ENCODE results near the gene DCLK3.

DCLK3 gene

GRCh38 chr3:36765104-36765503 is 751 bp upstream of the DCLK3 start:
- DNase-seq = no peak

DNA sequence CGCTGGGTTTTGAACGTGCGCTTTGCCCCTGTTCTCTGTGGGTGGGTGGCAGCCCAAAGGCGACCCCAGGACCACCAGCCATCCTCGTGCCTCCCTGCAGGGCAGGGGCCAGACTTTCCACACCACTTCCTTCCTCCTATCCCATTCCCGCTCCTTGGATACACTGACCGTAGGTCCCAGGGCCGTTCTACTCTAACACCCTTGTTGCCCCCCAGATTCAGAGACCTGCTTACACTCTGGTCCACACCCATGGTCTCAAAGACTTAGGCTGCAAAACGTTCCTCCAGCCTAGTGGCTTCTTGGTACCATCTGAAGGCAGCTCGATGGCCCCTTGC is 318 bp upstream of the DCLK3 start:
- no peak for DNase-seq

GRCh38 chr3:36762918-36763849 is 1.2 kb downstream of the DCLK3 start:
- no peak for DNase-seq

GRCh38 chr3:36761779-36762178 is 2.6 kb downstream of the DCLK3 start:
- no peak for DNase-seq

DNA sequence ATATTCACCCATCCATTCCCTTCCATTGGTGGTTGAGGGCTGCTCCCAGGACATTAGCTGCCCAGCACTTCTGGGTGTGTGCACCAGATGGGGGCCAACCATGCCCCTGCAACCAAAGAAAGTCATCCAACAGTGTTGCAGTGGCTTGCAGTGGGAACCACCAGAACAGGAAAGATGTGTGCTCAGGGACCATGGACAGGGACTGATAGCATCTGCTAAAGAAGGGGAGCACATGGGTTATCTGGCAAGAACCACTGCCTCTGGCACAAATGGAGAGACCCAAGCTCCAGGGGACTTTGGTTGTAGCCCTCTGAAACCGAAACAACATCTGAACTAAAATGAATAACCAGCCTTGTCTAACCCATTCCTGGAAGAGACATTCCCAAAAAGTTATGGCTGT is 8.1 kb downstream of the DCLK3 start:
- no peak for DNase-seq

DNA sequence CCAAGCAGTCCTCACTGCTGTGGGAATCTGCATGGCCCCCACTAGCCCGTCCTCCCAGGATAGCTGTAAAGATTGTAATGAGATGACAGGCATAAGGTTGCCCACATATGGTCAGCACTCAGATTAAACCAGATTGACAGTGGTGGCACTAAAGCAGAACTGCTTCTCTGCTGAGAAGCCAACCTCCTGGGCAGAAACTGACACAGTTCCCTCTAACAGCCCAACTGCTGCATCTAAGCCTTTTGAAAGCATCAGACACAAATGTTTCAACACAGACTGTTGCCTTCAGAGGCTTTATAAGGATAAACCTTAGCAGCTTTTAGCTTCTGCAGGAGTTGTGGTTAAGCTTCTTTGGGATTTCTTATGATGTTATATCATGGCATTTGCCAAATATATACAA is 13.0 kb downstream of the DCLK3 start:
- DNase-seq = no peak

DNA sequence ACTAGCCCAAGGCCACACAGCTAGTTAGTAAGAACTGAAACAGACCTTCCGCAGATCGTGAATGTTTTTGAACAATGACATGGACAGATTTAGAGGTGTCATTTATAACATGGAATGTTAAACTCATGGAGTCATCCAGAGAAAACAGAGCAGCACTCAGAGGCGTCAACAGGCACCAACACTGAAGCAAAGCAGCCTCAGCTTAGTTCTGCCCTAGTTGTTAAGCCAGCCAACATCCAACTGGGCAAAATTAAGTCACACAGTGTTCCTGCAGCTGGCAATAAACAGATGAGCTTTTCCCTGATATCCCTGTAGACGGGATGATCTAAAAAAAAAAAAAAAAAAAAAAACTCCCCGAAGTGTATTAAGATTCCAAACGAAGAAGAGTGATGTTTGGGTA is 13.6 kb downstream of the DCLK3 start:
- DNase-seq = no peak

GRCh38 chr3:36744763-36745162 is 19.6 kb downstream of the DCLK3 start:
- DNase-seq = no peak

- no peak for DNase-seq
Observed at GRCh38 chr3:36743826-36744225, 20.5 kb downstream of the DCLK3 start.

DNA sequence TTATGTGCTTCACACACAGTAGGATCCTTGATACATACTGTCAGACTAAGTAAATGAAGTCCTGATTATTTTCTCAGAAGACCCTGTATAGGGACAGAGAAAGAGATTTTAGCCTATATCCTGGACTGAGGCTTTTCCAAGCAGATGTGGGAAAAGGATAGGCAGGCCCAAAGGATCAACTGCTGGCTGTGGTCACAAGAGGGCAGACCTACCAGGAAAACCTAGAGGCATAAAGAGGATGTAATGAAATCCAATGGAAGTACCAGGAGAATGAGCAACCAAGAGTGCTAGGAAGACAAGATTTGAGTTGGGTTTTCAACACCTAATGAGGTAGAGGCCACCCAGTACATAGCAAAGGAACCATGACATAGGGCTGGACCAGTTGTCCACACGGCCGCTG is 23.1 kb downstream of the DCLK3 start:
- no peak for DNase-seq

DNA sequence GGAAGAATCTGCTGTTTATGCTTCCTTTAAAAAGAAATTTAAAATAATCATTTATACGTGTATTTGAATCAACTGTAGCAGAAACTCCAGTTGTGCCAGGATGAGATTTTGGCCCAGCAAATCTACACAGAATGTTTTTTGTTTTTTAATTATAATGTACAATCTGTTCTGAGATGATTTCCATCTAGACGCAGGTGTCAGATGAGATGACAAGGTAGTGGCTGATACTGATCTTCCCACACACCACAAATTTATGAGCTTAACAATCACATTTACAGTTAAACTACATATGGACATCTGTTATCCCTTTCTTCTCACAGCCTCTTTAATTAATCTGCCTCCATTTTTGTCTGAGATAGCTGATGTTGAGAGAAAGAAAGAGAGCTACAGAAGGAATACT is 23.6 kb downstream of the DCLK3 start:
- no peak for DNase-seq

- DNase-seq = no peak
Observed at GRCh38 chr3:36738702-36739101, 25.7 kb downstream of the DCLK3 start.

DNA sequence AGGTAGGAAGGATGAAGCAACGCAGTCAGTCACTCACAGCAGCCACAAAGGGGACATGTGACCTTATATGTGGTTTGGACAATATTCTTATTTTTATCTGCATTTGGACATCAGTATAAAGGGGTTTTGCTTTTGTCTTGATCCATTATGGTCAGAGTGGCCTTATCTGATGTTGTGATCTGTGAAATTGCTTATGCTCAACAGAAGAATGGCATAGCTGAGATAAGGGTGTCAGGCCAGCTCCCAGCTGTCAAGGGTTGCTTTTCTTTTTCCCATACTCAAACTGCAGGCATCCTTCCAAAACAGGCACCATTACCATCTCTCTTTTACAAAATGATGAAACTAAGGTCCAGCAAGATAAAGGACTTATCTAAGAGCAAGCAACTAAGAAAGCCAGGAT is 28.1 kb downstream of the DCLK3 start:
- DNase-seq = no peak

- DNase-seq = no peak
Observed at GRCh38 chr3:36734742-36735141, 29.6 kb downstream of the DCLK3 start.

DNA sequence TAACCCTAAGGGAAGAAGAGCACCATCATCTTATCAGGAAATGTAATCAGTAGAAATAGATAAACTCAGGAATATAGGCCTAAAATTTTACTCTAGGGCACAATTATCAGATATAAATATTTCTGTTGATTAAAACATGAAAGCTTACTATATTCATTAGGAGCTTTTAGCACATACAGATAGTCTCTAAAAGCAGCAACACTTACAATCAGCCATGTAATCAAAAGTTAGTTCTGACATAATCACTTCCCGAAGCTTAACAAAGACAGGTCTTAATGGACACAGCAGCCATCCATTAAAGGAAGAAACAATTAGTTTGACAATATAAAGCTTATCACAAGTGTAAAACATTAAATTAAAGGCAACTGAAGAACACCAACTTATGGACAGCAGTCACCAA is 30.6 kb downstream of the DCLK3 start:
- no peak for DNase-seq

DNA sequence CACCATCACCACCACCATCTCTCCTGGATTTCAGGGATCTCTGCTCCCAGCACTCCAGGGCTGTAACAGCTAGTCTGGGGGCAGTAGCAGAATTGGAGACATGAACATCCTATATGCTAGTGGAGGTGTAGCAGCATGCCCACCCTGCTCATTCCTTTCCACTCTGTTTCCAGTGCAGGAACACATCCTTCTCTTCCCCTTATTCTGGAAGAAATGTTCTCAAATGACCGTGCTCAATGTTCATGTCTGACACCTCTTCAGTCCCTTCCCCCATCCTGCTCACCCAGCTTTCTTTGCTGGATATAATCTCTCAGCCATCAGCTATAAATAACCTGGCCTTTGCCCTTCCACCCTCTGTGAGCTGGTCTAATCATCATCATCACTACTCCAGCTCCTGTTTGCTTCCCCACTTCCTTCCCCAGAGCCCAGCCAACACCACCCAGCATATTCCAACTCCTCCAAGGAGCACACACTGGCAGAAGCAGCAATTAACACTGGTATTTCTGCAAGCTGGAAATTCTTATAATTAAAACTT is 31.1 kb downstream of the DCLK3 start:
- DNase-seq = no peak

DNA sequence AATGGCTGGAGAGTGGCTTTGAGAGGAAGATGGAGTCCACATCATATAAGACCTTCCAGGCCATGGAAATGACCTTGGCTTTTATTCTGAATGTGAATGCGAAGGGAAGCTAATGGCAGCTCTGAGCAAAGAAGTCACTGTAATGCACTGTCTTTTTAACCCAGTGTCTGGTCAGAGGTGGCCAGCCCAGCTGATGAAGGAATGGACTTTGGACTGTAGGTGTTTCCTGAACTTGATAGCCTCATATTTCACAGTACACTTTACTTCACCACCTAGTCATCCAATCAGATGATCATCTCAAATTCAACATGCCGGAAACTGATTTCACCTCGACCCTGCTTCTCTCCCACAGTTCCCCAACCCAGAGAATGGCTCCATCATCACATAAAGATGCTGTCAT is 33.4 kb downstream of the DCLK3 start:
- DNase-seq = no peak

DNA sequence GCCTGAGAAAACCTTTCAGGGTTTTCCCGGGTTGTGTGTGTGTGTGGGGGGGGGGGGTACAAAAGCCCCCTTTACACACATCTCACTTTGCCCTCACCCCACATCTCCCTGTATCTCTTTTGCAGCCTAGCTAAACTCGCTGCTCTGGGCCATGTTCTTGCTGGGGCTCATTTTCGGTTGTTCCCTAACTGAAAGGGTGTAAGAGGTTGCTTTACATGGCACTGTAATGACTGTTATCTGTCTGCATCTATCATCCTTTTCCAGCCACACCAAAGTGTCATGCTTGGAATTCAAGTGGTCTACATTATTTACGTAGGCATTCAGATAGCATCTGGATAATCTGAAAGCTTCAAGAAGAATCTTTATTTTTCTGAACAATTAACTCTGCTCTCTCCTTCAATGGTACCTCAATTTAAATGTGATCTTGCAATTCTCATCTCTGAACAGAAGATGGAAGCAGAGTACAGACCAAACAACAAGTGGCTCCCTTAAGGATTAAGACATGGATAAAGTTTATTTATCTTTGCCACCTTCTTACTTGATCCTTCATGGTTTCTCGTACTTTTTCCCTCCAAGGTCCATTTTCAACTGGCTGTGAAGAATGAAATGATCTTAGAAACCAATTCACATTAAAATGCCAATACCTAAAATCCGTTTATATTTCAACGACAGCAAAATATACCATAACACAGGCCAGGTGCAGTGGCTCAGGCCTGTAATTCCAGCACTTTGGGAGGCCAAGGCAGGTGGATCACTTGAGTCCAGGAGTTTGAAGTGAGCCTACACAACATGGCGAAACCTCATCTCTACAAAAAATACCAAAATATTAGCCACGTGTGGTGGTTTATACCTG is 34.9 kb downstream of the DCLK3 start:
- peak; percentile 51 for DNase-seq

DNA sequence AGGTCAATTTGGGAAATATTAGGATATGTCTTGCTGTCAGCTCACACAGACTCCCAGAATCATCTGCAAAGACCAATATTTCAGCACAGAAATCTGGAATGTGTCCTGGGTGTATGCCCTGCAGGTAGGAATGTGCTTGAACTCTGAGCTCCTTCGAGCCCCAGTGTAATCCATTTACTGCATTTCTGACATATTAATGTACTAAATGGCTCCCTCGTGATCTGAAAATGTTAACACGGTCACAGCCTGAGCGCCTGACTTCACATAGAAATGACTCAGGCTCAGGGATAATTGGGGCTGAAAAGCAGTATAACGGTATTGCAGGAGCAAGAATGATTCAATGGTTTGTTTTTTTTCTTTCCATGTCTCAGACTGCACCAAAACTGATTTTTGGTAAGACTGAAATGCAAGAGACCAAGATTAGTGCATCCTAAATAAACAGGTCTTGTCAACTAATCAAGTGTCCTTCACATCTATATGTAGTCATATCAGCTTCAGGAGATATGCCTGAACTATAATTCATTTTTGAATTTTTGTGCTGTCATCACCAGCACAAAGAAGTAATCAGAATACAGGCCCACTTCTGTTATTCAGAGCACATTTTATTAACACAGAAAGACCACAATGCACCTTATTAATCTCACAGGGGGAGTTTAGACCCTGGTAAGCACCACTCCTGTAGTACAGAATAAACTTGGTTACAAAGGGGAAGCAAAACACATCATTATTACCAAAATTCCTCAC is 49.8 kb downstream of the DCLK3 start:
- DNase-seq = peak; percentile 84

DNA sequence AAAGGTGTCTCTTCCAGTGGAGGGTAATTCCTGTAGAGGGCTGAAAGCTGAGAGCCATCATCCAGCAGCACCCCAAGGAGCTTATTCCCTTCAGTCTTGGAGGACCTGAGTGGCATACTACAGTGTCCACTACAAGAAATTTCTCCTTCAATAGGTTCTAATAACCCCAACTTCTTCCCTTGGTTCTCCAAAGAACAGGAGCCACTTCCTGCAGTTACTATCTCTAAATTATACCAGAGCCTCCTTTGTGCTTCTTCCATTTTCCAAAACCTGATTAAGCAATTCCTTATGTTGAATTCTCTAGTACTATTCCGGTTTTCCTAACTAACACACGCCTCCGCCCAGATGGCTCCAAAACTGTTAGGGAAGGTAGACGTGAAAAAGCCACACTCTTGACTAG is 50.4 kb downstream of the DCLK3 start:
- DNase-seq = no peak

GRCh38 chr3:36710606-36711005 is 53.7 kb downstream of the DCLK3 start:
- DNase-seq = no peak

GRCh38 chr3:36709826-36710365 is 54.5 kb downstream of the DCLK3 start:
- no peak for DNase-seq

- DNase-seq = no peak
Observed at GRCh38 chr3:36709281-36709680, 55.1 kb downstream of the DCLK3 start.
